KMS-11 (cell line): ENCODE data around the gene FAT1.

Experiments used
- H2AFZ ChIP-seq: fragments of 200-600 bp; sonication (generic); 2 replicates; pipeline ENCODE4 v1.6.1; 2016; ENCODE audit warnings: antibody characterized with exemption, mixed run types, low read depth
- H3K27ac ChIP-seq: fragments of 200-600 bp; sonication (generic); 2 replicates; pipeline ENCODE4 v1.6.1; 2016; ENCODE audit warnings: mild to moderate bottlenecking, mixed run types
- H3K27me3 ChIP-seq: fragments of 200-600 bp; sonication (generic); 2 replicates; pipeline ENCODE4 v1.6.1; 2017; ENCODE audit warnings: mild to moderate bottlenecking, low read depth, mixed run types, moderate library complexity; ENCODE audit not compliant: insufficient read depth
- H3K36me3 ChIP-seq: fragments of 200-600 bp; sonication (generic); 2 replicates; pipeline ENCODE4 v1.6.1; 2017; ENCODE audit warnings: mild to moderate bottlenecking, mixed run types; ENCODE audit not compliant: insufficient read depth
- H3K4me1 ChIP-seq: fragments of 200-600 bp; sonication (generic); 2 replicates; pipeline ENCODE4 v1.6.1; 2016; ENCODE audit warnings: mild to moderate bottlenecking, low read depth, mixed run types; ENCODE audit not compliant: poor library complexity, severe bottlenecking
- H3K4me2 ChIP-seq: fragments of 200-600 bp; sonication (generic); 2 replicates; pipeline ENCODE4 v1.7.0; 2016; ENCODE audit warnings: mild to moderate bottlenecking, mixed run types
- H3K4me3 ChIP-seq: fragments of 200-600 bp; sonication (generic); IDR thresholded peaks from 2 replicates; pipeline ENCODE4 v1.6.1; 2017; ENCODE audit warnings: low read depth, low read length, mixed read lengths; ENCODE audit not compliant: insufficient read depth
- H3K79me2 ChIP-seq: fragments of 200-600 bp; sonication (generic); 2 replicates; pipeline ENCODE4 v1.6.1; 2016; ENCODE audit warnings: low read depth, mixed run types; ENCODE audit not compliant: insufficient read depth
- H3K9ac ChIP-seq: fragments of 200-600 bp; sonication (generic); 2 replicates; pipeline ENCODE4 v1.6.1; 2016; ENCODE audit warnings: mild to moderate bottlenecking, mixed run types
- H4K20me1 ChIP-seq: fragments of 200-600 bp; sonication (generic); 2 replicates; pipeline ENCODE4 v1.6.1; 2016; ENCODE audit warnings: mild to moderate bottlenecking, mixed run types; ENCODE audit not compliant: insufficient read depth
- CTCF ChIP-seq: fragments of 200-600 bp; sonication (generic); conservative IDR thresholded peaks from 2 replicates; pipeline ENCODE4 v1.6.1; 2017; ENCODE audit warnings: low read depth, mild to moderate bottlenecking, antibody characterized with exemption, low read length, moderate library complexity, mixed read lengths

FAT1 gene

GRCh38 chr4:186537843-186538521, 185.7 kb downstream of the FAT1 start:
- no peak overlapping the region for H3K9ac ChIP-seq
- H3K27me3 ChIP-seq, result no peaks in the 10 kb centered on the region
- no peak overlapping the region for H3K27ac ChIP-seq
- no peak for TF ChIP-seq CTCF
- no peaks in the 10 kb centered on the region for H3K4me1 ChIP-seq
- no peaks in the 10 kb centered on the region for H3K36me3 ChIP-seq
- no peak overlapping the region for H2AFZ ChIP-seq
- no peaks in the 10 kb centered on the region for H3K79me2 ChIP-seq
- no peak overlapping the region for H3K4me3 ChIP-seq
- no peak overlapping the region for H3K4me2 ChIP-seq
- H4K20me1 ChIP-seq, result no peaks in the 10 kb centered on the region
